HG03457 (cell line): ENCODE measurements around the gene GRIK4.

ENCODE experiments used
- ATAC-seq: cut with Tn5 transposase; IDR thresholded peaks from one replicate; pipeline ENCODE4 v1.9.1; 2021; ENCODE audit warnings: moderate number of reproducible peaks; ENCODE audit not compliant: unreplicated experiment

GRIK4 gene

GRCh38 chr11:120702656-120703055 is 191.1 kb downstream of the GRIK4 start:
- no peak for ATAC-seq

- ATAC-seq = no peak
Measured at GRCh38 chr11:120703358-120704152, 192.0 kb downstream of the GRIK4 start.

- ATAC-seq = no peak
Measured at GRCh38 chr11:120704256-120704750, 192.8 kb downstream of the GRIK4 start.

GRCh38 chr11:120706257-120706656 is 194.7 kb downstream of the GRIK4 start:
- ATAC-seq = no peak

- no peak for ATAC-seq
Measured at GRCh38 chr11:120707098-120707497, 195.6 kb downstream of the GRIK4 start.

GRCh38 chr11:120707663-120708062 is 196.1 kb downstream of the GRIK4 start:
- ATAC-seq = no peak

- no peak for ATAC-seq
Measured at GRCh38 chr11:120708511-120709183, 197.1 kb downstream of the GRIK4 start.

GRCh38 chr11:120709808-120710207 is 198.3 kb downstream of the GRIK4 start:
- no peak for ATAC-seq

GRCh38 chr11:120710354-120711131 is 199.0 kb downstream of the GRIK4 start:
- no peak for ATAC-seq

GRCh38 chr11:120712014-120712413 is 200.5 kb downstream of the GRIK4 start:
- no peak for ATAC-seq

GRCh38 chr11:120712881-120713280 is 201.3 kb downstream of the GRIK4 start:
- no peak for ATAC-seq

GRCh38 chr11:120713296-120713695 is 201.7 kb downstream of the GRIK4 start:
- ATAC-seq = no peak

- ATAC-seq = no peak
Measured at GRCh38 chr11:120714438-120714837, 202.9 kb downstream of the GRIK4 start.

- ATAC-seq = no peak
Measured at GRCh38 chr11:120715239-120715638, 203.7 kb downstream of the GRIK4 start.

GRCh38 chr11:120717042-120717441 is 205.5 kb downstream of the GRIK4 start:
- no peak for ATAC-seq

- no peak for ATAC-seq
Measured at GRCh38 chr11:120717623-120718022, 206.1 kb downstream of the GRIK4 start.

GRCh38 chr11:120718171-120718570 is 206.6 kb downstream of the GRIK4 start:
- ATAC-seq = no peak

GRCh38 chr11:120719348-120719747 is 207.8 kb downstream of the GRIK4 start:
- ATAC-seq = no peak

- ATAC-seq = no peak
Measured at GRCh38 chr11:120720760-120721159, 209.2 kb downstream of the GRIK4 start.

GRCh38 chr11:120722524-120722923 is 211.0 kb downstream of the GRIK4 start:
- no peak for ATAC-seq

GRCh38 chr11:120723751-120724150 is 212.2 kb downstream of the GRIK4 start:
- no peak for ATAC-seq
